Esophagus (tissue), 2 donors: ENCODE results near the gene STARD9. TPM values are rescaled to one million over a fixed set of nuclear protein-coding genes. Genes with fewer than 3 reads are reported as not detected.
"Not testable (repeated sequence)": the region's sequence is repeated elsewhere in the genome, so short reads cannot be mapped to it uniquely, and the experiment has no call there.

Source experiments
- H3K27ac ChIP-seq, 2 donors: one replicate each; pipeline ENCODE4 v1.5.1; 2013; ENCODE audit warnings: low read depth in 2 of 2, mild to moderate bottlenecking in 2 of 2, inconsistent platforms in 1 of 2, low read length in 1 of 2, moderate library complexity in 1 of 2
- H3K27me3 ChIP-seq, 2 donors: one replicate each; pipeline ENCODE4 v1.6.1; 2013; ENCODE audit warnings: low read length in 2 of 2, control low read depth in 1 of 2, mild to moderate bottlenecking in 1 of 2; ENCODE audit not compliant: insufficient read depth in 2 of 2, control insufficient read depth in 1 of 2
- H3K36me3 ChIP-seq, 2 donors: one replicate each; pipeline ENCODE4 v1.6.1; 2013; ENCODE audit warnings: low read length in 1 of 2; ENCODE audit not compliant: control insufficient read depth in 2 of 2, insufficient read depth in 2 of 2
- H3K4me1 ChIP-seq, 2 donors: one replicate each; pipeline ENCODE4 v1.6.1; 2013; ENCODE audit warnings: low read length in 1 of 2; ENCODE audit not compliant: control insufficient read depth in 2 of 2, insufficient read depth in 2 of 2
- H3K4me3 ChIP-seq, 2 donors: one replicate each; pipeline ENCODE4 v1.5.1; 2013; ENCODE audit warnings: low read length in 2 of 2, mild to moderate bottlenecking in 2 of 2, low read depth in 1 of 2, moderate library complexity in 1 of 2
- H3K9me3 ChIP-seq, 2 donors: one replicate each; pipeline ENCODE4 v1.6.1; 2013; ENCODE audit warnings: mild to moderate bottlenecking in 2 of 2, low read depth in 1 of 2, low read length in 1 of 2, moderate library complexity in 1 of 2; ENCODE audit not compliant: control insufficient read depth in 2 of 2, insufficient read depth in 1 of 2
- WGBS, 2 donors: extraction: QIAGEN DNeasy Blood & Tissue Kit; methylation state at CpG; one replicate each; pipeline ENCODE4 v1.1.7; 2013; 5-methylcytosine and 5-hydroxymethylcytosine counted together
- polyA plus RNA-seq, 2 donors: library from polyadenylated mRNA; stranded (reverse); fragments of 200-250 nt; gene quantifications; one replicate each; pipeline ENCODE4 v1.2.3, GENCODE V29; 2013
- donor health status: healthy with polysubstance abuse.
- donor health status: Bipolar disorder and iron deficiency.

Gene STARD9
- polyA plus RNA-seq, 2 donors = 2.2 to 5.7 TPM

- H3K4me1 ChIP-seq, H3K4me3 ChIP-seq, H3K27ac ChIP-seq, H3K27me3 ChIP-seq, H3K36me3 ChIP-seq, H3K9me3 ChIP-seq: not testable (repeated sequence)
- WGBS, 2 donors = 82 to 83% methylated on average over 2 of the region's 2 CpGs
These were observed 186.4 kb downstream of the STARD9 start for GRCh38 chr15:42761813-42762212.

- H3K27me3 ChIP-seq, H3K4me1 ChIP-seq, H3K36me3 ChIP-seq, H3K4me3 ChIP-seq, H3K27ac ChIP-seq, H3K9me3 ChIP-seq: not testable (repeated sequence)
- WGBS, 2 donors = 86 to 89% methylated on average over 16 of the region's 16 CpGs
These were observed 188.8 kb downstream of the STARD9 start for GRCh38 chr15:42764154-42764731.

- H3K27me3 ChIP-seq, H3K27ac ChIP-seq, H3K36me3 ChIP-seq, H3K4me3 ChIP-seq, H3K4me1 ChIP-seq, H3K9me3 ChIP-seq: not testable (repeated sequence)
- 97 to 98% methylated on average over 4 of the region's 4 CpGs for WGBS, 2 donors
These were observed 190.7 kb downstream of the STARD9 start for GRCh38 chr15:42766109-42766508.

Other genes with a start within 250 kb of the STARD9 start
- gene CAPN3, start 216.1 kb upstream of the STARD9 start, polyA plus RNA-seq = 10 to 100 TPM in 1 of 2 donors, 1 to 10 TPM in 1; 7.4 to 25.8 TPM
- gene ZNF106, start 84.5 kb upstream of the STARD9 start, polyA plus RNA-seq = 1 to 10 TPM; 6.0 to 6.6 TPM
- 10 to 100 TPM; 22.5 to 30.3 TPM for gene SNAP23, start 80.0 kb upstream of the STARD9 start, polyA plus RNA-seq
- 1 to 10 TPM; 5.7 to 7.5 TPM for gene LRRC57, start 26.8 kb upstream of the STARD9 start, polyA plus RNA-seq
- 1 to 10 TPM; 6.7 to 8.1 TPM for gene HAUS2, start 26.8 kb upstream of the STARD9 start, polyA plus RNA-seq
- gene CDAN1, start 161.5 kb downstream of the STARD9 start, polyA plus RNA-seq = 10 to 100 TPM in 1 of 2 donors, 1 to 10 TPM in 1; 5.0 to 10.8 TPM